NCI-H2227 (cell line): Measurements from ENCODE around the gene WBP11.

ENCODE experiments used
- DNase-seq: peaks from one replicate; lab custom pipeline; 2025; ENCODE audit not compliant: unreplicated experiment; lab: John Stamatoyannopoulos, UW

WBP11 gene

GRCh38 chr12:14803011-14803829 lies at the start of gene WBP11, which contains the start of gene C12orf60:
WBP11 (minus strand) TSS chr12:14803478; CDS start chr12:14801383, 2,095 bp downstream.
C12orf60 (plus strand) TSS chr12:14803670; CDS start chr12:14822936, 19,266 bp downstream.
- peak; percentile 95 for DNase-seq

GRCh38 chr12:14852880-14853279 lies 49.6 kb upstream of the WBP11 start:
- DNase-seq, result no peak

- DNase-seq, result no peak
These were observed 47.8 kb upstream of the WBP11 start for GRCh38 chr12:14850929-14851663.

GRCh38 chr12:14849661-14850060 lies 46.4 kb upstream of the WBP11 start:
- DNase-seq, result no peak

- DNase-seq, result no peak
These were observed 43.8 kb upstream of the WBP11 start for GRCh38 chr12:14846876-14847580.

GRCh38 chr12:14846042-14846587 lies 42.8 kb upstream of the WBP11 start:
- no peak for DNase-seq

- DNase-seq, result peak; percentile 57
These were observed 42.1 kb upstream of the WBP11 start for GRCh38 chr12:14845350-14845750.

- no peak for DNase-seq
These were observed 41.1 kb upstream of the WBP11 start for GRCh38 chr12:14844401-14844800.

GRCh38 chr12:14843425-14843887 lies 40.2 kb upstream of the WBP11 start, which contains the start of gene ART4:
ART4 (minus strand) TSS chr12:14843526; CDS start chr12:14843113, 413 bp downstream.
- no peak for DNase-seq

GRCh38 chr12:14842315-14842714 lies 39.0 kb upstream of the WBP11 start:
- DNase-seq, result no peak

- DNase-seq, result no peak
These were observed 38.5 kb upstream of the WBP11 start for GRCh38 chr12:14841761-14842160.

GRCh38 chr12:14840616-14841015 lies 37.3 kb upstream of the WBP11 start:
- DNase-seq, result no peak

- no peak for DNase-seq
These were observed 36.0 kb upstream of the WBP11 start for GRCh38 chr12:14839262-14839661.

GRCh38 chr12:14836336-14837210 lies 33.3 kb upstream of the WBP11 start:
- DNase-seq, result no peak

- DNase-seq, result peak; percentile 45
These were observed 31.2 kb upstream of the WBP11 start for GRCh38 chr12:14834509-14834908.

- no peak for DNase-seq
These were observed 30.7 kb upstream of the WBP11 start for GRCh38 chr12:14833952-14834351.

- DNase-seq, result no peak
These were observed 30.1 kb upstream of the WBP11 start for GRCh38 chr12:14833336-14833735.

GRCh38 chr12:14828892-14829291 lies 25.6 kb upstream of the WBP11 start:
- DNase-seq, result no peak

- DNase-seq, result no peak
These were observed 23.8 kb upstream of the WBP11 start for GRCh38 chr12:14827043-14827442.

- DNase-seq, result no peak
These were observed 23.2 kb upstream of the WBP11 start for GRCh38 chr12:14826491-14826890.
